Uterus (tissue), 2 donors: ENCODE measurements around the gene SLC7A5.

Experiments used
- CTCF ChIP-seq, 4 experiments: fragments of 200-600 bp in 2 of 4; fragments of 450-650 bp in 2 of 4; sonication (generic) in 2 of 4; IDR thresholded peaks; one replicate each; pipeline ENCODE4 v1.5.1; 2016 to 2019; ENCODE audit warnings: antibody characterized with exemption in 4 of 4, mild to moderate bottlenecking in 2 of 4, moderate library complexity in 1 of 4
- POLR2A ChIP-seq, 2 donors: fragments of 450-650 bp; IDR thresholded peaks; one replicate each; pipeline ENCODE4 v1.6.1; 2016; ENCODE audit warnings: antibody characterized with exemption in 2 of 2, mild to moderate bottlenecking in 1 of 2, moderate library complexity in 1 of 2

- TF ChIP-seq CTCF (IDR thresholded peaks at IDR 0.05) (no peak), POLR2A (IDR thresholded peaks at IDR 0.05) (no peak)
Measured at GRCh38 chr16:87835882-87836331, 33.4 kb downstream of the SLC7A5 start.
